HCT116 (cell line): ENCODE measurements around the gene ACLY. TPM values are rescaled to one million over a fixed set of nuclear protein-coding genes. Genes with fewer than 3 reads are reported as not detected.

ENCODE experiments used
- ATAC-seq: fragments of 200-7000 bp; cut with Tn5 transposase; 2 replicates; pipeline ENCODE4 v1.9.1; 2020; ENCODE audit warnings: mild to moderate bottlenecking, moderate library complexity
- BruUV-seq: library from RNA; stranded (reverse); fragments of 400-500 nt; replicated peaks from 2 replicates; lab custom pipeline; 2021; lab: Mats Ljungman, UMichigan
- CTCF ChIA-PET: fragments of 300-600 bp; sonication (Branson Sonifier 250); formaldehyde crosslinking; loops from one replicate; lab custom pipeline; 2021; ENCODE audit warnings: antibody characterized with exemption; lab: Charles Lee
- POLR2A ChIA-PET: fragments of 300-600, 350-600 bp; sonication (Branson Sonifier 250); formaldehyde crosslinking; loops from one replicate; lab custom pipeline; 2021; ENCODE audit warnings: antibody characterized with exemption; lab: Charles Lee
- RAD21 ChIA-PET, 2 experiments: fragments of 300-600 bp; sonication (Branson Sonifier 250); formaldehyde crosslinking; loops; one replicate each; lab custom pipeline; 2023; ENCODE audit warnings: low total read pairs in 2 of 2; ENCODE audit not compliant: uncharacterized antibody in 2 of 2, unreplicated experiment in 2 of 2, low non-redundant PET in 1 of 2; lab: Charles Lee
- DNase-seq: peaks from one replicate; pipeline ENCODE4 v3.0.0-alpha.2; 2010; ENCODE audit warnings: low read depth, low spot score
- H2AFZ ChIP-seq: fragments of 200-600 bp; shearing (Covaris generic), sonication (generic); 2 replicates; pipeline ENCODE4 v1.6.1; 2017; ENCODE audit warnings: low read depth, mixed run types, mixed read lengths, antibody characterized with exemption, low read length; ENCODE audit not compliant: poor library complexity, severe bottlenecking
- H3K27ac ChIP-seq: 2 replicates; pipeline ENCODE4 v1.5.1; 2012; ENCODE audit warnings: low read depth, low read length
- H3K27me3 ChIP-seq: fragments of 200-600 bp; sonication (generic); 2 replicates; pipeline ENCODE4 v1.6.1; 2016; ENCODE audit warnings: mixed run types, low read length, mixed read lengths; ENCODE audit not compliant: insufficient read depth
- H3K36me3 ChIP-seq, 2 experiments: fragments of 200-500 bp in 1 of 2; fragments of 200-600 bp in 1 of 2; sonication (Bioruptor generic) in 1 of 2; sonication (generic) in 1 of 2; 2 replicates each; pipeline versions ENCODE4 v1.5.1 to v1.6.1; 2014 to 2016; ENCODE audit warnings: low read length in 2 of 2, inconsistent platforms in 1 of 2, mixed read lengths in 1 of 2, mixed run types in 1 of 2; ENCODE audit not compliant: insufficient read depth in 2 of 2, control insufficient read depth in 1 of 2
- H3K4me1 ChIP-seq, 2 experiments: fragments of 200-600 bp in 1 of 2; sonication (generic) in 1 of 2; 2 replicates each; pipeline versions ENCODE4 v1.5.1 to v1.6.1; 2012 to 2017; ENCODE audit warnings: low read length in 2 of 2, inconsistent platforms in 1 of 2, mild to moderate bottlenecking in 1 of 2, mixed read lengths in 1 of 2, mixed run types in 1 of 2, moderate library complexity in 1 of 2; ENCODE audit not compliant: insufficient read depth in 2 of 2, control insufficient read depth in 1 of 2
- H3K4me2 ChIP-seq: fragments of 200-600 bp; sonication (generic); 2 replicates; pipeline ENCODE4 v1.6.1; 2017; ENCODE audit warnings: mixed run types, low read length, mixed read lengths
- H3K4me3 ChIP-seq, 2 experiments: fragments of 200-600 bp in 1 of 2; sonication (generic) in 1 of 2; replicated peaks in 1 of 2; 2 replicates each; pipeline ENCODE4 v1.5.1; 2011 to 2016; ENCODE audit warnings: low read length in 2 of 2, control low read depth in 1 of 2, low read depth in 1 of 2, mild to moderate bottlenecking in 1 of 2, mixed read lengths in 1 of 2, mixed run types in 1 of 2
- H3K79me2 ChIP-seq: fragments of 200-600 bp; sonication (generic); 2 replicates; pipeline ENCODE4 v1.6.1; 2017; ENCODE audit warnings: mild to moderate bottlenecking, mixed run types, low read length, moderate library complexity, mixed read lengths; ENCODE audit not compliant: insufficient read depth
- H3K9ac ChIP-seq: fragments of 200-600 bp; sonication (generic); 2 replicates; pipeline ENCODE4 v1.6.1; 2016; ENCODE audit warnings: low read length, mixed read lengths
- H3K9me2 ChIP-seq: fragments of 200-600 bp; sonication (generic), shearing (Covaris generic); 2 replicates; pipeline ENCODE4 v1.6.1; 2017; ENCODE audit warnings: mixed run types, mild to moderate bottlenecking, moderate library complexity; ENCODE audit not compliant: insufficient read depth
- H3K9me3 ChIP-seq, 2 experiments: fragments of 200-500 bp in 1 of 2; fragments of 200-600 bp in 1 of 2; sonication (Bioruptor generic) in 1 of 2; sonication (generic) in 1 of 2; 2 replicates each; pipeline ENCODE4 v1.6.1; 2014 to 2017; ENCODE audit warnings: low read length in 2 of 2, mixed read lengths in 2 of 2, inconsistent platforms in 1 of 2, low read depth in 1 of 2, mild to moderate bottlenecking in 1 of 2, mixed run types in 1 of 2, moderate library complexity in 1 of 2; ENCODE audit not compliant: control insufficient read depth in 1 of 2, insufficient read depth in 1 of 2
- H4K20me1 ChIP-seq: fragments of 200-600 bp; sonication (generic), shearing (Covaris generic); 2 replicates; pipeline ENCODE4 v1.6.1; 2017; ENCODE audit warnings: mixed run types, mild to moderate bottlenecking, moderate library complexity; ENCODE audit not compliant: insufficient read depth
- CBX3 ChIP-seq: IDR thresholded peaks from 2 replicates; pipeline ENCODE4 v1.6.1; 2012; ENCODE audit warnings: low read depth
- EGR1 ChIP-seq: IDR thresholded peaks from 2 replicates; pipeline ENCODE4 v1.6.1; 2012; ENCODE audit warnings: low read depth
- ELF1 ChIP-seq: IDR thresholded peaks from 2 replicates; pipeline ENCODE4 v1.6.1; 2012; ENCODE audit warnings: low read depth, borderline replicate concordance
- EZH2 ChIP-seq: fragments of 200-600 bp; sonication (generic); IDR thresholded peaks from 2 replicates; pipeline ENCODE4 v1.6.1; 2017; ENCODE audit warnings: antibody characterized with exemption, mixed run types
- FOSL1 ChIP-seq: IDR thresholded peaks from 2 replicates; pipeline ENCODE4 v1.6.1; 2012; ENCODE audit warnings: low read depth
- JUND ChIP-seq: IDR thresholded peaks from 2 replicates; pipeline ENCODE4 v1.6.1; 2012
- POLR2A ChIP-seq: IDR thresholded peaks from 2 replicates; pipeline ENCODE4 v1.7.0; 2011; ENCODE audit warnings: borderline replicate concordance; ENCODE audit not compliant: insufficient read depth, insufficient read length; ENCODE audit errors: extremely low read depth
- POLR2AphosphoS5 ChIP-seq: IDR thresholded peaks from 2 replicates; pipeline ENCODE4 v1.6.1; 2011; ENCODE audit warnings: mild to moderate bottlenecking, low read depth, low read length, moderate library complexity
- SIN3A ChIP-seq: IDR thresholded peaks from 2 replicates; pipeline ENCODE4 v1.6.1; 2012; ENCODE audit warnings: low read depth
- SP1 ChIP-seq: IDR thresholded peaks from 2 replicates; pipeline ENCODE4 v1.6.1; 2012; ENCODE audit warnings: low read depth
- SRF ChIP-seq: IDR thresholded peaks from 2 replicates; pipeline ENCODE4 v1.6.1; 2012; ENCODE audit warnings: low read depth
- YY1 ChIP-seq: IDR thresholded peaks from 2 replicates; pipeline ENCODE4 v1.6.1; 2011; ENCODE audit warnings: low read length, low read depth, moderate library complexity, mild to moderate bottlenecking; ENCODE audit not compliant: insufficient replicate concordance; ENCODE audit errors: extremely low read depth
- ZBTB33 ChIP-seq: IDR thresholded peaks from 2 replicates; pipeline ENCODE4 v1.6.1; 2011; ENCODE audit warnings: mild to moderate bottlenecking, low read length, moderate library complexity; ENCODE audit not compliant: insufficient replicate concordance; ENCODE audit errors: extremely low read depth
- ZFX ChIP-seq: fragments of 450-650 bp; IDR thresholded peaks from 2 replicates; pipeline ENCODE4 v1.6.1; 2017
- ZNF274 ChIP-seq: fragments of 200-500 bp; sonication (Bioruptor generic); IDR thresholded peaks from 2 replicates; pipeline ENCODE4 v1.6.1; 2014; ENCODE audit warnings: mild to moderate bottlenecking, low read depth, low read length, inconsistent platforms
- intact Hi-C: fragments of 100-400 bp; cut with micrococcal nuclease; formaldehyde crosslinking; loops from 2 replicates; pipeline ENCODE4 v1.10.0; 2022
- total RNA-seq: library from RNA; stranded (reverse); gene quantifications from one replicate; pipeline ENCODE4 v1.2.1, GENCODE V29; 2021; ENCODE audit not compliant: unreplicated experiment
- TF ChIP-seq, protein P1 (sequence below), 3 experiments: fragments of 200-600 bp in 1 of 3; sonication (generic) in 1 of 3; IDR thresholded peaks in 2 of 3; conservative IDR thresholded peaks in 1 of 3; 2 replicates each; pipeline ENCODE4 v1.5.1; 2012 to 2017; ENCODE audit warnings: low read depth in 2 of 3, low read length in 2 of 3, antibody characterized with exemption in 1 of 3, borderline replicate concordance in 1 of 3, control low read depth in 1 of 3, mild to moderate bottlenecking in 1 of 3, mixed read lengths in 1 of 3, mixed run types in 1 of 3, moderate library complexity in 1 of 3; ENCODE audit not compliant: insufficient read depth in 1 of 3
- TF ChIP-seq, protein P2 (sequence below): IDR thresholded peaks from 2 replicates; pipeline ENCODE4 v1.6.1; 2012
- TF ChIP-seq, protein P3 (sequence below): IDR thresholded peaks from 2 replicates; pipeline ENCODE4 v1.6.1; 2012; ENCODE audit warnings: low read depth

ACLY gene
- total RNA-seq, 1 experiment from 2014 or later: 222 TPM

GRCh38 chr17:41957869-41958439 is 39.2 kb upstream of the ACLY start:
- no peaks in the 10 kb centered on the region for H4K20me1 ChIP-seq
- no peaks in the 10 kb centered on the region for H3K27me3 ChIP-seq
- POLR2A ChIA-PET: interaction anchor here (0.8 kb wide), 1 partner anchor 8 kb away, joined by 3 read pairs; no protein-coding TSS in a partner anchor
- H3K9me3 ChIP-seq: no peaks in the 10 kb centered on the region
- CTCF ChIA-PET: interaction anchor here (0.6 to 1.5 kb wide), 2 partner anchors 21 to 28 kb away, joined by 3 read pairs; partner anchors contain the start of gene ODAD4
- RAD21 ChIA-PET: no interaction called here
- no TSS peak for BruUV-seq
- ATAC-seq (no peak), DNase-seq (no peak)
- no peak for TF ChIP-seq CBX3
- no peak for TF ChIP-seq EGR1
- TF ChIP-seq, protein P1, sequence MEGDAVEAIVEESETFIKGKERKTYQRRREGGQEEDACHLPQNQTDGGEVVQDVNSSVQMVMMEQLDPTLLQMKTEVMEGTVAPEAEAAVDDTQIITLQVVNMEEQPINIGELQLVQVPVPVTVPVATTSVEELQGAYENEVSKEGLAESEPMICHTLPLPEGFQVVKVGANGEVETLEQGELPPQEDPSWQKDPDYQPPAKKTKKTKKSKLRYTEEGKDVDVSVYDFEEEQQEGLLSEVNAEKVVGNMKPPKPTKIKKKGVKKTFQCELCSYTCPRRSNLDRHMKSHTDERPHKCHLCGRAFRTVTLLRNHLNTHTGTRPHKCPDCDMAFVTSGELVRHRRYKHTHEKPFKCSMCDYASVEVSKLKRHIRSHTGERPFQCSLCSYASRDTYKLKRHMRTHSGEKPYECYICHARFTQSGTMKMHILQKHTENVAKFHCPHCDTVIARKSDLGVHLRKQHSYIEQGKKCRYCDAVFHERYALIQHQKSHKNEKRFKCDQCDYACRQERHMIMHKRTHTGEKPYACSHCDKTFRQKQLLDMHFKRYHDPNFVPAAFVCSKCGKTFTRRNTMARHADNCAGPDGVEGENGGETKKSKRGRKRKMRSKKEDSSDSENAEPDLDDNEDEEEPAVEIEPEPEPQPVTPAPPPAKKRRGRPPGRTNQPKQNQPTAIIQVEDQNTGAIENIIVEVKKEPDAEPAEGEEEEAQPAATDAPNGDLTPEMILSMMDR (IDR thresholded peaks at IDR 0.05 in 2 of 3, conservative IDR thresholded peaks at IDR 0.05 in 1 of 3; ENCODE audit: borderline replicate concordance in 1 of 3, insufficient read depth in 1 of 3, low read depth in 2 of 3, low read length in 2 of 3): no peak
- no peak for TF ChIP-seq EZH2
- TF ChIP-seq POLR2AphosphoS5: no peak
- TF ChIP-seq SRF: no peak
- TF ChIP-seq, protein P2, sequence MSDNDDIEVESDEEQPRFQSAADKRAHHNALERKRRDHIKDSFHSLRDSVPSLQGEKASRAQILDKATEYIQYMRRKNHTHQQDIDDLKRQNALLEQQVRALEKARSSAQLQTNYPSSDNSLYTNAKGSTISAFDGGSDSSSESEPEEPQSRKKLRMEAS: no peak
- TF ChIP-seq ZBTB33: no peak
- TF ChIP-seq JUND: no peak
- TF ChIP-seq SIN3A: no peak
- no peak for TF ChIP-seq ZNF274
- no peak for TF ChIP-seq YY1
- TF ChIP-seq, protein P3, sequence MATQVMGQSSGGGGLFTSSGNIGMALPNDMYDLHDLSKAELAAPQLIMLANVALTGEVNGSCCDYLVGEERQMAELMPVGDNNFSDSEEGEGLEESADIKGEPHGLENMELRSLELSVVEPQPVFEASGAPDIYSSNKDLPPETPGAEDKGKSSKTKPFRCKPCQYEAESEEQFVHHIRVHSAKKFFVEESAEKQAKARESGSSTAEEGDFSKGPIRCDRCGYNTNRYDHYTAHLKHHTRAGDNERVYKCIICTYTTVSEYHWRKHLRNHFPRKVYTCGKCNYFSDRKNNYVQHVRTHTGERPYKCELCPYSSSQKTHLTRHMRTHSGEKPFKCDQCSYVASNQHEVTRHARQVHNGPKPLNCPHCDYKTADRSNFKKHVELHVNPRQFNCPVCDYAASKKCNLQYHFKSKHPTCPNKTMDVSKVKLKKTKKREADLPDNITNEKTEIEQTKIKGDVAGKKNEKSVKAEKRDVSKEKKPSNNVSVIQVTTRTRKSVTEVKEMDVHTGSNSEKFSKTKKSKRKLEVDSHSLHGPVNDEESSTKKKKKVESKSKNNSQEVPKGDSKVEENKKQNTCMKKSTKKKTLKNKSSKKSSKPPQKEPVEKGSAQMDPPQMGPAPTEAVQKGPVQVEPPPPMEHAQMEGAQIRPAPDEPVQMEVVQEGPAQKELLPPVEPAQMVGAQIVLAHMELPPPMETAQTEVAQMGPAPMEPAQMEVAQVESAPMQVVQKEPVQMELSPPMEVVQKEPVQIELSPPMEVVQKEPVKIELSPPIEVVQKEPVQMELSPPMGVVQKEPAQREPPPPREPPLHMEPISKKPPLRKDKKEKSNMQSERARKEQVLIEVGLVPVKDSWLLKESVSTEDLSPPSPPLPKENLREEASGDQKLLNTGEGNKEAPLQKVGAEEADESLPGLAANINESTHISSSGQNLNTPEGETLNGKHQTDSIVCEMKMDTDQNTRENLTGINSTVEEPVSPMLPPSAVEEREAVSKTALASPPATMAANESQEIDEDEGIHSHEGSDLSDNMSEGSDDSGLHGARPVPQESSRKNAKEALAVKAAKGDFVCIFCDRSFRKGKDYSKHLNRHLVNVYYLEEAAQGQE: no peak
- no peak for TF ChIP-seq FOSL1
- no peak for TF ChIP-seq ELF1
- TF ChIP-seq POLR2A: no peak
- TF ChIP-seq ZFX: no peak
- no peak for TF ChIP-seq SP1
- no peak overlapping the region for H3K9ac ChIP-seq
- no peak overlapping the region for H3K4me3 ChIP-seq
- H3K79me2 ChIP-seq: no peaks in the 10 kb centered on the region
- H3K4me1 ChIP-seq: no peaks in the 10 kb centered on the region
- no peak overlapping the region for H3K4me2 ChIP-seq
- H2AFZ ChIP-seq: no peak overlapping the region
- H3K27ac ChIP-seq: no peak overlapping the region
- intact Hi-C loops: no loop called here
- H3K9me2 ChIP-seq: no peaks in the 10 kb centered on the region
- no peaks in the 10 kb centered on the region for H3K36me3 ChIP-seq
